ENCODE results near the gene ZFYVE28. TPM values are rescaled to one million over a fixed set of nuclear protein-coding genes. Genes with fewer than 3 reads are reported as not detected.

Gene ZFYVE28
- total RNA-seq, 2 experiments from 2014 or later = 26.2 to 28.0 TPM

DNA sequence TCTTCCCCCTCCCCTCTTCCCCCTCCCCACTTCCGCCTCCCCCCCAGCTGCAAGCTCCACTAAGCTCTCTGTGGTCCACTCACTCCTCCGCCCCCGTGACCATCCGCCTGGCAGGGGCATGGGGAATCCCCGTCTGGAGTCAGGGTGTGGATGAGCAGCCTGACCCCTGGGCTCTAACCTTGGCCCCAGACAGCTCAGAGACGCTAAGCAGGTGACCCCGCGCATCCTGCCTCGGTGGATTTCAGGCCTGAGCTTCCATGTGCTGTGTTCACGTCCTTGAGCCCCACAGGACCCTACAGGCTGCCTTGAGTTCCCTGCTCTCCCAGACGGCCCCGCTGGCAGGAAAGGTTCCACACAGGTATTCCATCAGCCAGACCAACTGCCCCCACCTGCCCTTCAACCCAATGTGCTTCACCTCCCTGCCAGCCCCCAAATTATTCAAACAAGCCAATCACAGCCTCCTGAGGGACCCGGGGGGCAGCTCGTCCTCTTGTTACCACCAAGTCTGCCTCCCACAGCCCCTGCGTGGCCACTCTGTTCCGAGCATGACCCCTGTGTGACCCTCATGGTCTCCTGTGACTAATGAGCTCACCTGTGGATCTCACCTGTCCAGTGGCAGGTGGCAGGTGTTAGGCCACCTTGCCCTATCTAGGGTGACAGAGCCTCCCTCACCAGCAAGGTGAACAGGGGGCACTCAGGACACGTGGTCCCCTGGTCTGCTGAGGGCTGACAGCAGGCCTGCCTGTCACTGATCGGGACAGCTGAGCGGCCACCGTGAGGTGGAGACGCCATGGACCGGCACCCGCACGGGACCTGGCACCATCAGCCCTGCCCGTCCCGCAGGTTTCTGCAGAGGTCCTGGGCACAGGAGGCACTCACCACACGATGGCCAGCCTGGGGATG is 83.4 kb downstream of the ZFYVE28 start:
- peaks cover 11% of the 10 kb centered on the region for H3K4me1 ChIP-seq (ENCODE audit: insufficient read depth, low read length)
- H3K9me3 Mint-ChIP-seq = no peaks in the 10 kb centered on the region
- ATAC-seq (ENCODE audit: poor library complexity) = no peak
- no peak overlapping the region for H3K27ac Mint-ChIP-seq
- TF ChIP-seq, protein P1, sequence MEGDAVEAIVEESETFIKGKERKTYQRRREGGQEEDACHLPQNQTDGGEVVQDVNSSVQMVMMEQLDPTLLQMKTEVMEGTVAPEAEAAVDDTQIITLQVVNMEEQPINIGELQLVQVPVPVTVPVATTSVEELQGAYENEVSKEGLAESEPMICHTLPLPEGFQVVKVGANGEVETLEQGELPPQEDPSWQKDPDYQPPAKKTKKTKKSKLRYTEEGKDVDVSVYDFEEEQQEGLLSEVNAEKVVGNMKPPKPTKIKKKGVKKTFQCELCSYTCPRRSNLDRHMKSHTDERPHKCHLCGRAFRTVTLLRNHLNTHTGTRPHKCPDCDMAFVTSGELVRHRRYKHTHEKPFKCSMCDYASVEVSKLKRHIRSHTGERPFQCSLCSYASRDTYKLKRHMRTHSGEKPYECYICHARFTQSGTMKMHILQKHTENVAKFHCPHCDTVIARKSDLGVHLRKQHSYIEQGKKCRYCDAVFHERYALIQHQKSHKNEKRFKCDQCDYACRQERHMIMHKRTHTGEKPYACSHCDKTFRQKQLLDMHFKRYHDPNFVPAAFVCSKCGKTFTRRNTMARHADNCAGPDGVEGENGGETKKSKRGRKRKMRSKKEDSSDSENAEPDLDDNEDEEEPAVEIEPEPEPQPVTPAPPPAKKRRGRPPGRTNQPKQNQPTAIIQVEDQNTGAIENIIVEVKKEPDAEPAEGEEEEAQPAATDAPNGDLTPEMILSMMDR (IDR thresholded peaks at IDR 0.05) = no peak
- H3K27me3 ChIP-seq (ENCODE audit: control insufficient read depth in 1 of 2, insufficient read depth in 2 of 2, low read length in 2 of 2) = no peaks in the 10 kb centered on the region
- no peak overlapping the region for H3K4me3 ChIP-seq (ENCODE audit: low read length)
- ChIA-PET POLR2A (interaction anchor here (0.8 kb wide), 1 partner anchor 93 kb away, joined by 3 read pairs; the partner anchor contains the start of genes HAUS3 and POLN), CTCF (no interaction called here)
- no peak overlapping the region for H3K4me3 Mint-ChIP-seq
- H3K36me3 ChIP-seq (ENCODE audit: insufficient read depth, low read length) = peaks cover 27% of the 10 kb centered on the region
- intact Hi-C loops (cut with DNase I, micrococcal nuclease) = no loop called here
- no peaks in the 10 kb centered on the region for H3K4me1 Mint-ChIP-seq (ENCODE audit: low read depth)
- peaks cover 0 to 4% of the 10 kb centered on the region in 2 experiments for H3K9me3 ChIP-seq (ENCODE audit: control insufficient read depth in 1 of 2, insufficient read depth in 1 of 2, low read length in 2 of 2)
- peaks cover 32% of the 10 kb centered on the region for H3K36me3 Mint-ChIP-seq (ENCODE audit: low read depth)
- DNase-seq = peak in 1 of 14 experiments; percentile 16
- H3K27me3 Mint-ChIP-seq = no peaks in the 10 kb centered on the region
- H3K27ac ChIP-seq (ENCODE audit: low read depth in 1 of 2, low read length in 2 of 2) = no peak overlapping the region

DNA sequence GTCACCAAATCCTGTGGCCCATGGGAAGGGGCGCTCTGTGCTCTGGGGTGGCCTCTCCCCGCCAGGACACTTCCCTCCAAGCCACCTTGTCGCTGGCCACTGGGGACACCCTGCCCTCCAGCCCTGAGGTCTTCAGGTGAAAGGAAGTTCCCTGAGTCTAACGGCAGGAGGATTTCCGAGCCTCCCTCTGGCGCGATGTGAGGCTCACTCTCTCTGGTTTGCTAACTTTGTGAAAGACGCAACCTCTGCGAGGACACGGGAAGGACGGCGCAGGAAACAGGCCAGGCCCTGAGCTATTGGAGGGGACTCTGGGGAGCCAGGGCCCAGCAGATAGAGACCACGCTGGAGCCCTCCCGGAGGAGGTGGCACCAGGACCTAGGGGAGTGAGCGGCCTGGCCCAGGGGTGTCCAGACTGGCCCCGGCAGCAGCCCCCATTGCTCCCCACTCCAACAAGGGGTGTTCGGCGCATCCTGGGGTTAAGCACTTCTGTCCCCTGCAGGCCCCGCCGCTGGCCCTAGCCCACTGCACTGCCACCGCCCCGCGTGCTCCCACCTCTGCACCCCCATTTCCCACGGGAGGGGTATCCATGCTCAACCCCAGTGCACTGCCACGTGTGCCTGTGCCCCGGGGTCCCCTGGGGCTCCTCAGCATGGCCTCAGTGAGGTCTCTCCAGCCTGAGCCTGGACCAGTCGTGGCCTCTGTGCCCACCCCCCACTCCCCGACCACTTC is 84.4 kb downstream of the ZFYVE28 start:
- Histone ChIP-seq H3K27me3 (ENCODE audit: control insufficient read depth in 1 of 2, insufficient read depth in 2 of 2, low read length in 2 of 2) (no peaks in the 10 kb centered on the region), H3K36me3 (ENCODE audit: insufficient read depth, low read length) (peaks cover 26% of the 10 kb centered on the region), H3K4me1 (ENCODE audit: insufficient read depth, low read length) (peaks cover 11% of the 10 kb centered on the region), H3K27ac (ENCODE audit: low read depth in 1 of 2, low read length in 2 of 2) (no peak overlapping the region), H3K9me3 (ENCODE audit: control insufficient read depth in 1 of 2, insufficient read depth in 1 of 2, low read length in 2 of 2) (peaks cover 0 to 4% of the 10 kb centered on the region in 2 experiments), H3K4me3 (ENCODE audit: low read length) (no peak overlapping the region)
- H3K27ac Mint-ChIP-seq = no peak overlapping the region
- TF ChIP-seq, protein P1 (IDR thresholded peaks at IDR 0.05) = no peak
- intact Hi-C loops (cut with DNase I, micrococcal nuclease) = no loop called here
- no peaks in the 10 kb centered on the region for H3K9me3 Mint-ChIP-seq
- no peaks in the 10 kb centered on the region for H3K4me1 Mint-ChIP-seq (ENCODE audit: low read depth)
- CTCF ChIA-PET = no interaction called here
- no peaks in the 10 kb centered on the region for H3K27me3 Mint-ChIP-seq
- POLR2A ChIA-PET = no interaction called here
- peaks cover 38% of the 10 kb centered on the region for H3K36me3 Mint-ChIP-seq (ENCODE audit: low read depth)
- peak in 1 of 14 experiments; percentile 13 for DNase-seq
- ATAC-seq (ENCODE audit: poor library complexity) = no peak
- H3K4me3 Mint-ChIP-seq = no peak overlapping the region

DNA sequence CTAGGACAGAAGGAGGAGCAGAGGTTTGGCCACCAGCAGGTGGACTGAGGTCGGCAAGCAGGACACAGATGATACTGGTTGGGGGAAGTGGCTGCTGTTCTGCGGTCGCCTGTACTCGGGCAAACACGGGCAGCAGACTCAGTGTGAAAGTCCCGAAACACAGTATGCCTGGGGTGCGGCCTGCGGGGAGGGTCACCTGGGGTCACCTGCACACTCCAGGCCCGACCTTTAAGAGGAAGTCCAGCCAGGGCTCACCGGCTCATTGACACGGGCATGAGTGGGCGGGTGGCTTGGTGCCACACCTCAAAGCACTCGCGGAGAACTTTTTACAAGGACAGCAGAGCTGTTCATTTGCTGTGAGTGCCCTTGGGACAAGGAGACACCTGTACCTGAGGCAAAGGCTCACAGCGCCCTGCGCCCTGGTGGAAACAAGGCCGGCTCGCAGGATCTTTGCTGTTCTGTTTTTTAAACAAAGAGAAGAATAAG is 85.0 kb downstream of the ZFYVE28 start:
- DNase-seq = peak in 1 of 14 experiments; percentile 21
- Mint-ChIP-seq H3K9me3 (no peaks in the 10 kb centered on the region), H3K4me1 (ENCODE audit: low read depth) (no peaks in the 10 kb centered on the region), H3K27me3 (no peaks in the 10 kb centered on the region), H3K4me3 (no peak overlapping the region), H3K27ac (no peak overlapping the region), H3K36me3 (ENCODE audit: low read depth) (peaks cover 38% of the 10 kb centered on the region)
- Histone ChIP-seq H3K27me3 (ENCODE audit: control insufficient read depth in 1 of 2, insufficient read depth in 2 of 2, low read length in 2 of 2) (no peaks in the 10 kb centered on the region), H3K9me3 (ENCODE audit: control insufficient read depth in 1 of 2, insufficient read depth in 1 of 2, low read length in 2 of 2) (peaks cover 0 to 4% of the 10 kb centered on the region in 2 experiments), H3K27ac (ENCODE audit: low read depth in 1 of 2, low read length in 2 of 2) (no peak overlapping the region), H3K4me1 (ENCODE audit: insufficient read depth, low read length) (peaks cover 11% of the 10 kb centered on the region), H3K36me3 (ENCODE audit: insufficient read depth, low read length) (peaks cover 26% of the 10 kb centered on the region), H3K4me3 (ENCODE audit: low read length) (no peak overlapping the region)
- ChIA-PET POLR2A (no interaction called here), CTCF (no interaction called here)
- no peak for ATAC-seq (ENCODE audit: poor library complexity)
- TF ChIP-seq, protein P1 (IDR thresholded peaks at IDR 0.05) = no peak
- intact Hi-C loops (cut with DNase I, micrococcal nuclease) = no loop called here

Data from CD4-positive, alpha-beta T cell (primary cell).